Transverse colon (tissue), 4 donors: ENCODE measurements around the gene PBX2. TPM values are rescaled to one million over a fixed set of nuclear protein-coding genes. Genes with fewer than 3 reads are reported as not detected.
"Not testable (repeated sequence)": the region's sequence is repeated elsewhere in the genome, so short reads cannot be mapped to it uniquely, and the experiment has no call there.

Experiments used
- DNase-seq: peaks from one replicate; pipeline ENCODE4 v3.0.0-alpha.2; 2019
- H3K27ac ChIP-seq, 4 donors: fragments of 200-600 bp; sonication (generic); 2 replicates each; pipeline ENCODE4 v1.5.1; 2016 to 2018; ENCODE audit warnings: inconsistent platforms in 4 of 4
- H3K27me3 ChIP-seq: fragments of 200-600 bp; sonication (generic); 2 replicates; pipeline ENCODE4 v1.5.1; 2017; ENCODE audit warnings: inconsistent platforms
- H3K36me3 ChIP-seq, 4 donors: fragments of 200-600 bp; sonication (generic); 2 replicates each; pipeline ENCODE4 v1.5.1; 2017 to 2019; ENCODE audit warnings: inconsistent platforms in 4 of 4
- H3K4me1 ChIP-seq, 4 donors: fragments of 200-600 bp; sonication (generic); 2 replicates each; pipeline ENCODE4 v1.5.1; 2017 to 2020; ENCODE audit warnings: inconsistent platforms in 4 of 4
- H3K4me3 ChIP-seq, 4 donors: fragments of 200-600 bp; sonication (generic); 1 replicate in 1 of 4; 2 replicates in 3 of 4; pipeline versions ENCODE4 v1.5.1 to v1.6.1; 2017 to 2019; ENCODE audit warnings: inconsistent platforms in 4 of 4
- H3K9me3 ChIP-seq, 2 donors: fragments of 200-600 bp; sonication (generic); 2 replicates each; pipeline ENCODE4 v1.5.1; 2017 to 2019; ENCODE audit warnings: inconsistent platforms in 2 of 2
- EP300 ChIP-seq: sonication (generic); formaldehyde crosslinking; IDR thresholded peaks from one replicate; pipeline ENCODE4 v1.6.1; 2017; ENCODE audit warnings: antibody characterized with exemption, low read depth
- POLR2A ChIP-seq: fragments of 450-650 bp; IDR thresholded peaks from one replicate; pipeline ENCODE4 v1.6.1; 2016; ENCODE audit warnings: antibody characterized with exemption, mild to moderate bottlenecking, moderate library complexity
- POLR2AphosphoS5 ChIP-seq, 3 donors: sonication (generic); formaldehyde crosslinking; IDR thresholded peaks; one replicate each; pipeline ENCODE4 v1.6.1; 2016; ENCODE audit warnings: antibody characterized with exemption in 3 of 3
- WGBS, 2 donors: methylation state at CpG; one replicate each; pipeline ENCODE4 v1.1.5; 2018; ENCODE audit warnings: low coverage in 1 of 2; 5-methylcytosine and 5-hydroxymethylcytosine counted together
- in situ Hi-C, 4 donors: fragments of 200-750 bp; cut with MboI; loops; one replicate each; pipeline versions ENCODE4 v1.15.0 to v1.15.1; 2017; ENCODE audit warnings: low sequenced_read_pairs in 3 of 4, low pct_ligation_motif_present in 1 of 4, low pct_unique_long_range_greater_than_20kb in 1 of 4
- intact Hi-C: fragments of 100-400 bp; cut with DNase I; formaldehyde crosslinking; loops from one replicate; pipeline ENCODE4 v1.15.1; 2023; ENCODE audit warnings: low total_unique reads
- total RNA-seq, 4 donors: library from RNA; depleted of rRNA; stranded (reverse); fragments of >200 nt; gene quantifications; one replicate each; pipeline ENCODE4 v1.1.0, GENCODE V29; 2016
- TF ChIP-seq, protein P1 (sequence below), 5 experiments: fragments of 200-600 bp in 3 of 5; fragments of 450-650 bp in 2 of 5; sonication (generic) in 3 of 5; IDR thresholded peaks; 1 replicate in 2 of 5; 2 replicates in 3 of 5; pipeline ENCODE4 v1.5.1; 2016 to 2017; ENCODE audit warnings: antibody characterized with exemption in 5 of 5, inconsistent platforms in 3 of 5, mild to moderate bottlenecking in 2 of 5, moderate library complexity in 1 of 5

The PBX2 gene
- total RNA-seq, 4 donors from 2014 or later: 34.4 to 87.5 (median 41.3) TPM

DNA sequence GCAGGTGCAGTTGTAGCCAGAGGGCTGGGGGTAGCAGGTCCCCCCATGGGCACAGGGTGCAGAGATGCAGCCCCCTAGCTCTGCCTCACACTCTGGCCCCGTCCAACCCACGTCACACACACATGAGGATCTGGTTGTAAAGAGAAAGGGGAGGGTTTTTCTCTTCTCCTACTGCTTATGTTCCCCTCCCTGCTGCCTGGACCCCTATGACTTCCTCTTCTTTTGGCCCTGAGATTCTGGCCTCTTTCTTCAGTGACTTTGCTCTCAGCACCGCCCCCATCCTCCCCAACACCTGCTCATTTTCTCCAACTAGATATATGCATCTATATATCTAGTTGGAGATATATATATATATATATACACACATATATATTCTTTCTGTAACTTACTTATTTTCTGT lies 24.1 kb upstream of the PBX2 start:
- H3K4me1 ChIP-seq: no peaks in the 10 kb centered on the region
- in situ Hi-C loops (no loop called here), intact Hi-C loops (no loop called here)
- no peaks in the 10 kb centered on the region for H3K27me3 ChIP-seq
- no peak for TF ChIP-seq POLR2AphosphoS5 (IDR thresholded peaks at IDR 0.05)
- TF ChIP-seq POLR2A: no peak
- TF ChIP-seq EP300: no peak
- H3K4me3 ChIP-seq: no peak overlapping the region
- no peak for DNase-seq
- no peaks in the 10 kb centered on the region for H3K9me3 ChIP-seq
- no peak overlapping the region for H3K27ac ChIP-seq
- no peaks in the 10 kb centered on the region for H3K36me3 ChIP-seq
- 78 to 80% methylated on average over 1 to 3 of the region's 3 CpGs for WGBS, 2 donors

DNA sequence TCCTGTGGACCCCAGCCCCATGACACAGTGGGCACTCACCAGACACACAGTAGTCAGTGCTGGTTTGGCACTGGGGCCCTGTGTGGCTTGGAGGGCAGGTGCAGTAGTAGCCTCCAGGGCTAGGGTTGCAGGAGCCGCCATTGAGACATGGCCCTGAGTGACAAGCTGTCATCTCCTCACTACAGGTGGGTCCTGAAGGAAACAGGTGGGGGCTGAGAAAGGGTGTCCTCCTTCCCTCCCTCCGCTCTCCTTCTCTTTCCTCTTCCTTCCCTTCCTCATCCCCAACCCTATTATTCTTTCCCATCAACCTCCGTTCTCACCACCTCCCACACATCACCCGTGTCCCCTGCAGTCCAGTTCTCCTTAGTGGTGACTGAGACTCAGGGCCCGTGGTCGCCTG lies 23.6 kb upstream of the PBX2 start:
- 84 to 100% methylated on average over 2 to 6 of the region's 6 CpGs for WGBS, 2 donors
- intact Hi-C loops: no loop called here
- Histone ChIP-seq H3K9me3 (no peaks in the 10 kb centered on the region), H3K27ac (no peak overlapping the region), H3K4me3 (no peak overlapping the region), H3K27me3 (no peaks in the 10 kb centered on the region), H3K4me1 (no peaks in the 10 kb centered on the region), H3K36me3 (no peaks in the 10 kb centered on the region)
- in situ Hi-C loops: no loop called here
- DNase-seq: no peak
- TF ChIP-seq EP300 (no peak), POLR2AphosphoS5 (IDR thresholded peaks at IDR 0.05) (no peak)

DNA sequence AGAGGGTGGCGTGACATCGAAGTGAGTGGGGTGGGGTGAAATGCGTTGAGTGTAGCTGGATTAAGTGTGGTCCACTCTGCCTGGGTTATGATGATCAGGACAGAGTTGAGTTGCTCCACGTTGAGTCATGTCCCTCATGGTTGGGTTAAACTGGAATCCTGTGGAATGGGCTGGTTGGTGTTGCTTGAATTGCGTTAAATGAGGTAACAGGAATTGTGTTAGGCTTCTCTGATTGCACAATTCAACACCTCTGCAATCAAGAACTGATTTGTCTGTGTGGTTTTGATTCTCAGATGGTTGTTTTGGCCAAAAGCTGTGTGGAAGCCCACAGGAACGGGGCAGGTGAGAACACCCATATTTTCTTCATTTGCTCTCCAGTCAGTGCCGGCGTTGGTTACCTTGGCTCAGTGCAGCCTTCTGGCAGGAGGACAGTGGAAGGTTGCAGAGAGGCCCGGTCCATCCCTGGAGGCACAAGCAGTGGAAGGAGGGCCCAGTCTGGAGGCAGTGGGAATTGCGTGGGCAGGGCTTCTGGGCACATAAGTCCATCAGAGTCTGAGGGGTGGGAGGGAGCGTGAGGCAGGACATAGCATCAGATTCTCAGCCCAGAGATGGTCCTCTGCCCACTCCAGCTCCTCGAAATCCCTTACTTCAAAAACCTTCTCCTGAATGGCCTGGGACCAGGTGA lies 22.2 kb upstream of the PBX2 start:
- Histone ChIP-seq H3K4me3 (no peak overlapping the region), H3K27me3 (no peaks in the 10 kb centered on the region), H3K4me1 (no peaks in the 10 kb centered on the region), H3K9me3 (no peaks in the 10 kb centered on the region), H3K36me3 (no peaks in the 10 kb centered on the region), H3K27ac (no peak overlapping the region)
- in situ Hi-C loops: no loop called here
- WGBS, 2 donors: 80% methylated on average over 12 of the region's 12 CpGs; no CpG with 5 or more reads in 1 of the 2 donors
- TF ChIP-seq POLR2A (no peak), POLR2AphosphoS5 (IDR thresholded peaks at IDR 0.05) (no peak), EP300 (no peak)
- TF ChIP-seq, protein P1, sequence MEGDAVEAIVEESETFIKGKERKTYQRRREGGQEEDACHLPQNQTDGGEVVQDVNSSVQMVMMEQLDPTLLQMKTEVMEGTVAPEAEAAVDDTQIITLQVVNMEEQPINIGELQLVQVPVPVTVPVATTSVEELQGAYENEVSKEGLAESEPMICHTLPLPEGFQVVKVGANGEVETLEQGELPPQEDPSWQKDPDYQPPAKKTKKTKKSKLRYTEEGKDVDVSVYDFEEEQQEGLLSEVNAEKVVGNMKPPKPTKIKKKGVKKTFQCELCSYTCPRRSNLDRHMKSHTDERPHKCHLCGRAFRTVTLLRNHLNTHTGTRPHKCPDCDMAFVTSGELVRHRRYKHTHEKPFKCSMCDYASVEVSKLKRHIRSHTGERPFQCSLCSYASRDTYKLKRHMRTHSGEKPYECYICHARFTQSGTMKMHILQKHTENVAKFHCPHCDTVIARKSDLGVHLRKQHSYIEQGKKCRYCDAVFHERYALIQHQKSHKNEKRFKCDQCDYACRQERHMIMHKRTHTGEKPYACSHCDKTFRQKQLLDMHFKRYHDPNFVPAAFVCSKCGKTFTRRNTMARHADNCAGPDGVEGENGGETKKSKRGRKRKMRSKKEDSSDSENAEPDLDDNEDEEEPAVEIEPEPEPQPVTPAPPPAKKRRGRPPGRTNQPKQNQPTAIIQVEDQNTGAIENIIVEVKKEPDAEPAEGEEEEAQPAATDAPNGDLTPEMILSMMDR (IDR thresholded peaks at IDR 0.05): no peak
- no peak for DNase-seq
- intact Hi-C loops: no loop called here

DNA sequence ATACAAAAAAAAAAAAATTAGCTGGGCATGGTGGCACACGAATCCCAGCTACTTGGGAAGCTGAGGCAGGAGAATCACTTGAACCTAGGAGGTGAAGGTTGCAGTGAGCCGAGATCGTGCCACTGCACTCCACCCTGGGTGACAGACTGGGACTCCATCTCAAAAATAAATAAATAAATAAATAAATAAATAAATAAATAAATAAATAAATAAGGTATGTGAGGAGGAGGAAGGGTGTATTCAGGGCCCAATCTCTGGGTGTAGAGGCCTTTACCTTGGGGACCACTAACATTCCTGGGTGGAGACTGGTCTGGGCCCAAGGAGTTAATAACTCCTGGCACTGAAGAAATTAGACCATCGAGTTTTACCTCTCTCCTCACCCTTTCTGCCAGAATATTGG lies 21.4 kb upstream of the PBX2 start:
- intact Hi-C loops, H3K4me1 ChIP-seq, H3K36me3 ChIP-seq, H3K27me3 ChIP-seq, DNase-seq, in situ Hi-C loops, H3K27ac ChIP-seq, H3K4me3 ChIP-seq, H3K9me3 ChIP-seq: not testable (repeated sequence)
- WGBS, 2 donors: 72 to 86% methylated on average over 2 to 4 of the region's 4 CpGs

DNA sequence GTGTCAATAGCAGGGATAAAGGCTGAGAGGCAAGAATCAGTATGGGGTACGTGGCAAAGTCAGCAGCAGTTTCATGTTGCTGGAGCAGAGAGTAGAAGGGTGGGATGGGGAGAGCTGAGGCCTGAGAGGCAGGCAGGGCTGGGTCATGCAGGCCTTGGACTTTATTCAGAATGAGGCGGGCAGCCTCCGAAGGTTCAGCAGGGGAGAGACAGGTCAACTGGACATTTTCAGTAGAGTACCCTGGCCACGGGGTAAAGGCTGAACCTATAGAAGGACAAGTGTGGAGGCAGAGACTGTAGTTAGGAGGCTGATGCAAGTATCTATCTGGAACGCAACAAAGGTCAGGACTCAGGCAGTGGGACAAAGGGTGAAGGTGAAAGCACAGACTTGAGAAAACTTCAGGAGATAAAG lies 20.2 kb upstream of the PBX2 start:
- Histone ChIP-seq H3K4me1 (no peaks in the 10 kb centered on the region), H3K4me3 (no peak overlapping the region), H3K36me3 (no peaks in the 10 kb centered on the region), H3K9me3 (no peaks in the 10 kb centered on the region), H3K27me3 (no peaks in the 10 kb centered on the region), H3K27ac (no peak overlapping the region)
- WGBS, 2 donors: 87 to 88% methylated on average over 2 to 5 of the region's 5 CpGs
- in situ Hi-C loops: no loop called here
- intact Hi-C loops: no loop called here
- TF ChIP-seq, protein P1 (IDR thresholded peaks at IDR 0.05): no peak
- no peak for TF ChIP-seq POLR2A
- no peak for TF ChIP-seq EP300
- TF ChIP-seq POLR2AphosphoS5 (IDR thresholded peaks at IDR 0.05): no peak
- DNase-seq: no peak
